Left lung (tissue), 10 donors: ENCODE measurements around the gene PHKA2. TPM values are rescaled to one million over a fixed set of nuclear protein-coding genes. Genes with fewer than 3 reads are reported as not detected.

Source experiments
- ATAC-seq: fragments of 200-7000 bp; cut with Tn5 transposase; one replicate; pipeline ENCODE4 v1.9.1; 2020; ENCODE audit warnings: moderate library complexity
- DNase-seq, 4 donors: peaks; one replicate each; pipeline ENCODE4 v3.0.0-alpha.2; 2013 to 2020
- H3K27ac ChIP-seq, 2 donors: fragments of 200-600 bp; sonication (generic) in 1 of 2; one replicate each; pipeline versions ENCODE4 v1.5.0 to v1.8.0; 2020 to 2021
- H3K27me3 ChIP-seq, 2 donors: fragments of 200-600 bp; sonication (generic) in 1 of 2; one replicate each; pipeline versions ENCODE4 v1.5.0 to v1.8.0; 2020 to 2021
- H3K36me3 ChIP-seq, 2 donors: fragments of 200-600 bp; sonication (generic) in 1 of 2; one replicate each; pipeline versions ENCODE4 v1.5.0 to v1.8.0; 2020 to 2021
- H3K4me1 ChIP-seq, 2 donors: fragments of 200-600 bp; one replicate each; pipeline ENCODE4 v1.8.0; 2021
- H3K4me3 ChIP-seq, 2 donors: fragments of 200-600 bp; sonication (generic) in 1 of 2; one replicate each; pipeline versions ENCODE4 v1.5.0 to v1.8.0; 2020 to 2021; ENCODE audit warnings: mild to moderate bottlenecking in 1 of 2
- H3K9me3 ChIP-seq, 2 donors: fragments of 200-600 bp; sonication (generic) in 1 of 2; one replicate each; pipeline versions ENCODE4 v1.5.0 to v1.8.0; 2020 to 2021
- intact Hi-C, 2 donors: fragments of 100-400 bp; cut with DNase I; formaldehyde crosslinking; loops; one replicate each; pipeline versions ENCODE4 v1.11.2 to v1.14.2; 2022
- polyA plus RNA-seq, 6 donors: library from polyadenylated mRNA; unstranded; fragments of 120-200 nt; gene quantifications; one replicate each; pipeline ENCODE4 v1.2.1, GENCODE V29; 2013; ENCODE audit not compliant: insufficient read length in 6 of 6
- total RNA-seq, 2 donors: library from RNA; stranded (reverse); fragmentation: NEBNext Ultra II Directional; extraction: Animal tissue kit (Norgen Biotek cat#: 25700); gene quantifications; one replicate each; pipeline ENCODE4 v1.2.1, GENCODE V29; 2021
- TF ChIP-seq, protein P1 (sequence below), 2 donors: fragments of 200-600 bp; sonication (generic) in 1 of 2; IDR thresholded peaks; one replicate each; pipeline versions ENCODE4 v1.5.0 to v1.8.0; 2021; ENCODE audit warnings: antibody characterized with exemption in 2 of 2
- donor health status: DM: no; HTN: yes; CAD: no.
- donor health status: DM: no; HTN: no; CAD: no.

The PHKA2 gene
- total and polyA plus RNA-seq, 8 donors, result 26.1 to 45.8 (median 38.0) TPM

- Histone ChIP-seq H3K4me3 (no peak overlapping the region), H3K9me3 (no peaks in the 10 kb centered on the region), H3K27me3 (peaks cover 0 to 3% of the 10 kb centered on the region in 2 donors), H3K27ac (no peak overlapping the region), H3K4me1 (no peaks in the 10 kb centered on the region), H3K36me3 (no peaks in the 10 kb centered on the region)
- TF ChIP-seq, protein P1, sequence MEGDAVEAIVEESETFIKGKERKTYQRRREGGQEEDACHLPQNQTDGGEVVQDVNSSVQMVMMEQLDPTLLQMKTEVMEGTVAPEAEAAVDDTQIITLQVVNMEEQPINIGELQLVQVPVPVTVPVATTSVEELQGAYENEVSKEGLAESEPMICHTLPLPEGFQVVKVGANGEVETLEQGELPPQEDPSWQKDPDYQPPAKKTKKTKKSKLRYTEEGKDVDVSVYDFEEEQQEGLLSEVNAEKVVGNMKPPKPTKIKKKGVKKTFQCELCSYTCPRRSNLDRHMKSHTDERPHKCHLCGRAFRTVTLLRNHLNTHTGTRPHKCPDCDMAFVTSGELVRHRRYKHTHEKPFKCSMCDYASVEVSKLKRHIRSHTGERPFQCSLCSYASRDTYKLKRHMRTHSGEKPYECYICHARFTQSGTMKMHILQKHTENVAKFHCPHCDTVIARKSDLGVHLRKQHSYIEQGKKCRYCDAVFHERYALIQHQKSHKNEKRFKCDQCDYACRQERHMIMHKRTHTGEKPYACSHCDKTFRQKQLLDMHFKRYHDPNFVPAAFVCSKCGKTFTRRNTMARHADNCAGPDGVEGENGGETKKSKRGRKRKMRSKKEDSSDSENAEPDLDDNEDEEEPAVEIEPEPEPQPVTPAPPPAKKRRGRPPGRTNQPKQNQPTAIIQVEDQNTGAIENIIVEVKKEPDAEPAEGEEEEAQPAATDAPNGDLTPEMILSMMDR (IDR thresholded peaks at IDR 0.05), result no peak
- DNase-seq (no peak), ATAC-seq (no peak)
- intact Hi-C loops, result no loop called here
Measured at GRCh38 chrX:18974993-18975392, 8.9 kb downstream of the PHKA2 start.

- Histone ChIP-seq H3K27me3 (peaks cover 0 to 3% of the 10 kb centered on the region in 2 donors), H3K4me3 (no peak overlapping the region), H3K36me3 (no peaks in the 10 kb centered on the region), H3K27ac (no peak overlapping the region), H3K9me3 (no peaks in the 10 kb centered on the region), H3K4me1 (no peaks in the 10 kb centered on the region)
- intact Hi-C loops, result no loop called here
- ATAC-seq, result no peak
- DNase-seq, result no peak
- TF ChIP-seq, protein P1 (IDR thresholded peaks at IDR 0.05), result no peak
Measured at GRCh38 chrX:18973527-18974192, 10.3 kb downstream of the PHKA2 start.

DNA sequence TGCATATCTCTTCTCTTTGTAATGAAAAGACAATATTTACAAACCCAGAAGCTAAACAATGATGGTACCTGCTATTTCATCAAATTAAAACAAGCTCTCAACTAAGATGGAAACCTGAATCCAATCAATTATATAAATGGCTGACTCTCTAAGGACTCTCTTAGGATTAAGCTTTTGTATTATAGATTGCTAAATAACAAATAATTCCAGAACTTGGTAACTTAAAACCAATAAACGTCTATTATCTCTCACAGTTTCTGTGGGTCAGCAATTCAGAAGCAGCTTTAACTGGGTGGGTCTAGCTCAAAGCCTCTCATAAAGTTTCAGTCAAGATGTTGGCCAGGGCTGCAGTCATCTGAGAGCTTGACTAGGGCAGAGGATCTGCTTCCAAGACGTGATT, 12.4 kb downstream of the PHKA2 start:
- Histone ChIP-seq H3K9me3 (no peaks in the 10 kb centered on the region), H3K27ac (no peak overlapping the region), H3K4me1 (no peaks in the 10 kb centered on the region), H3K27me3 (no peaks in the 10 kb centered on the region), H3K4me3 (no peak overlapping the region), H3K36me3 (no peaks in the 10 kb centered on the region)
- TF ChIP-seq, protein P1 (IDR thresholded peaks at IDR 0.05), result no peak
- DNase-seq, result no peak
- intact Hi-C loops, result no loop called here
- no peak for ATAC-seq

GRCh38 chrX:18970465-18970864, 13.4 kb downstream of the PHKA2 start:
- intact Hi-C loops, result no loop called here

DNA sequence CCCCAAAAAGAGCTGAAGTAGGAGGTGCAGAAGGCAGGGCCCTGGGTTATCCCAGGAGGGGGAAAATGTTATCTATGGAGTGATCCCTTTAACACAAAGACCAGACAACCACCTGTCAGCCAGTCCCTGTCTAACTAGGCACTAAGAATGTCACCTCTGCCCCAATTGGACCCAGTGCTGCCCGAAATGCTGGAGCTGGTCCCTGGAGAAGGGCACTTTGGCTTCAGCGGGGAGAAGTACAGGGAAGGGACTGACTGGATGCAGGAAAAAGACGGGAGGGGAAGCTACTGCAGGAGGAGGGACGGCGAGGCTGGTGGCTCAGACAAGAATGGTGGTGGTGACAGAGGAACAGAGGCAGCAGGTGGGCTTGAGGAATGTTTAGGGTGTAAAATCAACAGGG, 17.3 kb downstream of the PHKA2 start:
- H3K36me3 ChIP-seq, result no peaks in the 10 kb centered on the region
- H3K4me3 ChIP-seq, result no peak overlapping the region
- TF ChIP-seq, protein P1 (IDR thresholded peaks at IDR 0.05), result no peak
- no peaks in the 10 kb centered on the region for H3K4me1 ChIP-seq
- H3K27ac ChIP-seq, result no peak overlapping the region
- DNase-seq (no peak), ATAC-seq (no peak)
- no peaks in the 10 kb centered on the region for H3K9me3 ChIP-seq
- no peaks in the 10 kb centered on the region for H3K27me3 ChIP-seq
- intact Hi-C loops, result no loop called here

More at GRCh38 chrX:18970465-18970864, 13.4 kb downstream of the PHKA2 start:
- TF ChIP-seq, protein P1 (IDR thresholded peaks at IDR 0.05), result no peak
- Histone ChIP-seq H3K27me3 (no peaks in the 10 kb centered on the region), H3K4me3 (no peak overlapping the region), H3K27ac (no peak overlapping the region), H3K9me3 (no peaks in the 10 kb centered on the region), H3K4me1 (no peaks in the 10 kb centered on the region), H3K36me3 (no peaks in the 10 kb centered on the region)
- no peak for ATAC-seq
- DNase-seq, result no peak
